ENCODE results near the gene GAST.
"Not testable (repeated sequence)": the region's sequence is repeated elsewhere in the genome, so short reads cannot be mapped to it uniquely, and the experiment has no call there.

GAST gene

DNA sequence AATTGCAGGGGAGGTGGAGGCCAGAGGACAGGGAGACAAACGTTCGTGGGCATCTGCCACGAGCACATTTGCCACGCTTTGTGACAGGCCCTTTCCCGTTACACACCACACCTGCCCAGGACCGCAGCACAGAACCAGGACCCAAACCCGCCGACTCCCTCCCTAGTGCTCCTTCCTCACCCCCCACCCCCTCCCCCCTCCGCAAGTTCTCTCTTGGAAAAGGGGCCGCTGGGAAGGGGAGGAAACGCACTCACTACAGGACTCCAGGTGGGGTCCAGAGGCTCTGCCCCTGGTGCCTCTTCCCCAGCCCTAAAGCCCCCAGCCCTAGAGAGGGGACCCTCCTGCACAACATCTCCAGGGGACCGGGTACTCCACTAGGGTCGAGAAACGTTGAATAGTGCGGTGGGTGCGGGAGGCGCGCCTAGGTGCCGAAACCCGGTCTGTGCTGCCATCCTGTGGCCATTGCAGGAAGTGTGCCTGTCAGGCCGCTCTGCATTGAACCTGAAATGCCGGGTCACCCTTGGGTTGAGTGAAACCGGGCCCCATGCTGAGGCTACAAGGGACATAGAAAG, 45.3 kb upstream of the GAST start:
- TF ChIP-seq CTCF (IDR thresholded peaks at IDR 0.05; ENCODE audit: borderline replicate concordance, insufficient read depth, low read depth, low read length), result peak; percentile 93
- peak overlapping the region; percentile 29 for H3K4me3 ChIP-seq (ENCODE audit: low read depth, low read length)

- TF ChIP-seq CTCF (IDR thresholded peaks at IDR 0.05; ENCODE audit: borderline replicate concordance, insufficient read depth, low read depth, low read length), result no peak
- no peak overlapping the region for H3K4me3 ChIP-seq (ENCODE audit: low read depth, low read length)
Observed at GRCh38 chr17:41667280-41668041, 44.7 kb upstream of the GAST start.

DNA sequence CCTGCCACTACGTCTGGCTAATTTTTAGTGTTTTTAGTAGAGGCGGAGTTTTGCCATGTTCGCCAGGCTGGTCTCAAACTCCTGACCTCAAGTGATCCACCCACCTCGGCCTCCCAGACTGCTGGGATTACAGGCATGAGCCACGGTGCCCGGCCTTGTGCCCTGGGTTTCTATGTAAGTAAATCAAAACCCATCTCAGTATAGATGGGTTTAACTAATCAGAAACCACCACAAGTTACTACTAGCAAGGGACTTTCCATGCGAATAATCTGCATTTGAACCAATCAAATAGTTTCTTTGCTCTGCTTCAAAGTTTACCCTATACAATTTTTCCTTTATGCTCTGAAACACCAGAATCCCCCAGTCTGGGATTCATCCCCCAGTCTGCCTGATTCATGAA, 40.0 kb upstream of the GAST start:
- no peak for TF ChIP-seq CTCF (IDR thresholded peaks at IDR 0.05; ENCODE audit: borderline replicate concordance, insufficient read depth, low read depth, low read length)

DNA sequence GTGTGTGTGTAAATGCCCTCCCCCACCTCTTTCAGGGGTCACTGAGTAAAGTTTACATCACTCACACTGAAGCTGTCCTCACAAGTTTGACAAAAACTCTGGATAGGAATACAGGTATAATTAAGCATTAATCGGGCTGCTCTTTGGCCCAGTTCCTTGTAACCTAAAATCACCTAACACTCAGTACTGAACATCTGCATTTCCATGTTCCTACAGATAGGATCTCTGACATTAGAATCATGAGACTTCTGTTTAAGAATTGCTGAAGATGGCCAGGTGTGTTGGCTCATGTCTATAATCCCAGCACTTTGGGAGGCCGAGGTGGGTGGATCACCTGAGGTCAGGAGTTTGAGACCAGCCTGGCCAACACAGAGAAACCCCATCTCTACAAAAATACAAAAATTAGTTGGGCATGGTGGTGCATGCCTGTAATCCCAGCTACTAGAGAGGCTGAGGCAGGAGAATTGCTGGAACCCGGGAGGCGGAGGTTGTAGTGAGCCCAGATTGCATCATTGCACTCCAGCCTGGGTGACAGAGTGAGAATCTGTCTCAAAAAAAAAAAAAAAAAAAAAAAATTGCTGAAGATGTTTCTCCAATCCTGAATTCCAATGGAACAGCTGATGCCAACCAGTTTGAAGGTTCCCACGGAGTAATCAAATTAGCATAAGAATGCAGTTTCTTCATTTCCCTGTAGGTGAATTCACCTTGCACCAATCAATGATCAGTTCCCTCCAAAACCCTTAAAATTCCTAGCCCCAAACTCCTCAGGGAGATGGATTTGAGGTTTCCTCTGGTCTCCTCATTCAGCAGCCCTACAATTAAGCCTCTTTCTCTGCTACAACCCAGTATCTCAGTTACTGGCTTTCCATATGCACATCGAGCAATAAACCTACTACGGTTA, 36.7 kb upstream of the GAST start:
- H3K4me3 ChIP-seq (ENCODE audit: low read depth, low read length), result not testable (repeated sequence)

More for the DNA sequence above, 40.0 kb upstream of the GAST start:
- no peak overlapping the region for H3K4me3 ChIP-seq (ENCODE audit: low read depth, low read length)

- H3K4me3 ChIP-seq (ENCODE audit: low read depth, low read length), result no peak overlapping the region
Observed at GRCh38 chr17:41676058-41676419, 36.1 kb upstream of the GAST start.

DNA sequence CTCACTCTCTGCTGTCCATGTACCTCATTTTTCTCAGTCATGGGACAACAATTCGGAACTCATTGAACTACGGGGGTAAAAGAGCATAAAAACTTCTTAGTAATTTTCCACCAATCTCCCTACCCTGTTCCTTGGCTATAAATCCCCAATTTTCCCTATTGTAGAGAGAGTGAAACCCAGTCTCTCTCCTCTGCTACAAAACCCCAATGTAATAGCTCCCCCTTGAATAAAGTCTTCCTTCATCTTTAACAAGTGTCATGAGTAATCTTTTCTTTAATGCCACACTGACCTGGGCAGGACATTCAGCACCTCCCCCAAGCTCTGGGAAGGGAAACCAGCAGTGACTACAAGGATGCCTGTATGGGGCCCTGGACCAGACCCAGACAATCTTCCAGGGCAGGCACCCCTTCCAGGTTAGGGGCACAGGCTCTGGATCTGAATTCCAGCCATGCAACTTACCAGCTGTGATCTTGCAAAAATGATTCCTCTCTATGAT, 33.7 kb upstream of the GAST start:
- H3K4me3 ChIP-seq (ENCODE audit: low read depth, low read length), result no peak overlapping the region

More at GRCh38 chr17:41676058-41676419, 36.1 kb upstream of the GAST start:
- TF ChIP-seq CTCF (IDR thresholded peaks at IDR 0.05; ENCODE audit: borderline replicate concordance, insufficient read depth, low read depth, low read length), result no peak

More for the DNA sequence above, 33.7 kb upstream of the GAST start:
- TF ChIP-seq CTCF (IDR thresholded peaks at IDR 0.05; ENCODE audit: borderline replicate concordance, insufficient read depth, low read depth, low read length), result no peak
